GM21423 (cell line): ENCODE measurements around the gene TUBA3D.
"Not testable (repeated sequence)": the region's sequence is repeated elsewhere in the genome, so short reads cannot be mapped to it uniquely, and the experiment has no call there.

ENCODE experiments used
- ATAC-seq: cut with Tn5 transposase; IDR thresholded peaks from one replicate; pipeline ENCODE4 v1.9.1; 2021; ENCODE audit warnings: mild to moderate bottlenecking, moderate library complexity; ENCODE audit not compliant: unreplicated experiment

The TUBA3D gene

DNA sequence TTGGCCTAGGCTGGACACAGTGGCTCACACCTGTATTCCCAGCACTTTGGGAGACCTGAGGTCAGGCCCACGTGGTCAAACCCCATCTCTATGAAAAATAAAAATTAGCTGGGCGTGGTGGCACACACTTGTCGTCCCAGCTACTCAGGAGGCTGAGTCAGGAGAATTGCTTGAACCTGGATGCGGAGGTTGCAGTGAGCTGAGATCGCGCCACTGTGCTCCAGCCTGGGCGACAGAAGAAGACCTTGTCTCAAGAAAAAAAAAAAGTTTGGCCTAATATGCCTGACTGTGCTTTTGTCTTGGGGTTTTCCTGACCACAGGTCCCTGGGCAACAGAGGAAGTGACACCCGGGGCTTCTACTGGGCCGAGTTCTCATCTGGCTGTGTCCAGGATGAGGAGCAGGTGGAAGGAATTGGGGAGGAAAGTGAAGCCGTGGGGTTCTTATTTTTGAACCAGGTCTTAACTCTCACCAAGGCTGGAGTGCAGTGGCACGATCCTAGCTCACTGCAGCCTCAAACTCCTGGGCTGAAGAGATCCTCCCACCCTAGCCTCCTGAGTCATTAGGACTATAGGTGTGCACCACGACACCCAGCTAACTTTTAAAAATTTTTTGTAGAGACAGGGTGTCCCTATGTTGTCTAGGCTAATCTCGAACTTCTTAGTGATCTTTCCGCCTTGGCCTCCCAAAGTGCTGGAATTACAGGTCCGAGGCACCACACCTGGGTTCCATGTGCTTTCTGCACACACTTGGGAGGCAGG lies 38.7 kb downstream of the TUBA3D start:
- ATAC-seq, result peak; percentile 83

DNA sequence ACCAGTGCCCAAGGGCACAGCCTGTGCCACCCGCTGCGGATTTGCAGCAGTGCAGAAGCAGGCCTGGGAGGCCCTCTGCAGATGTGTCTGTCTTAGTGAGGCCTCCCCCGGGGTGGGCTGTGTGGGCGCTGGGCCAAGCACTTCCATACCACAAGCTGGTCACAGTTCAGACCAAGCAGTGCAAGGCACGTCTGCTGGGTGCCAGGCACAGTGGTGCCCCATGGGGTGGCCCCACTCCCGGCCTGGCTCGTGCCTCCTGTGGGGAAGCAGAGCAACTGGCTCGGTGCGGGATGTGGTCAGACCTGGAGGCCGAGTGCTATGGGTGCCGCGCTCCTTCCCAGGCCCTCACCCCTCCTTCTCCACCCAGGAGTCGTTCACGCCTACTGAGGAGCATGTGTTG lies 39.3 kb downstream of the TUBA3D start:
- not testable (repeated sequence) for ATAC-seq

DNA sequence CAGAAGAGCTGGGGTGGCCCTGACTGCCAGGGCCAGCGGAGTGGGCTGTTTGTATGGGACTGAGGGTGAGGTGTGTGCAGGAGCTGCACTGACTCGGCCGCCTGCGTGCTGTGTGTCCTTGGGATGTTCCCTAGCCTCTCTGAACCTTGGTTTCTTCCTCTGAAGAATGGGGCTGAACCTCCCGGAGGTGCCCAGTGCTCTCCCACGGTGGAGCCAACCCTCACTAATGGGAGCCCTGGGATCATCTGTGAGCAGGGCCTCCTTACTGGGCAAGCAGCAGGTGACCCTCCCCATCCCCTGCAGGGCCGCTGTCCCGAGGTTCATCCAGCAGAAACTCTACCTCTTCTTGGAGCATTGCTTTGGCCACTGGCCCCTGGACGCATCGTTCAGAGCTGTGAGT lies 40.1 kb downstream of the TUBA3D start:
- no peak for ATAC-seq

DNA sequence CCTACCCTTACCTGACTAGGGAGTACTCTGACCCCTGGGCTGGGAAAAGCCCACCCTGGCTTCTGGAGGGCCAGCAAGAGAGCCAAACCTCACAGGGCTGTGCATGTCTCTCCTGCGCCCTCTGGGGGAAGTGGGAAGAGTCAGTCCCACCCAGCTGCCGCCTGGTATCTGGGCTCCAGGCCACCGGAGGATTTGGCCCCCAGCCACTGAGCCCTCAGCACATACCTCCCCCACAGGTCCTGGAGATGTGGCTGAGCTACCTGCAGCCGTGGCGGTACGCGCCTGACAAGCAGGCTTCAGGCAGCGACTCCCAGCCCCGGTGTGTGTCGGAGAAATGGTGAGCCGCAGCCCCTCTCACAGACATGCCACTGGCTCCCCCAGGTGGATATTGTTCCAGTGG lies 40.7 kb downstream of the TUBA3D start:
- not testable (repeated sequence) for ATAC-seq

DNA sequence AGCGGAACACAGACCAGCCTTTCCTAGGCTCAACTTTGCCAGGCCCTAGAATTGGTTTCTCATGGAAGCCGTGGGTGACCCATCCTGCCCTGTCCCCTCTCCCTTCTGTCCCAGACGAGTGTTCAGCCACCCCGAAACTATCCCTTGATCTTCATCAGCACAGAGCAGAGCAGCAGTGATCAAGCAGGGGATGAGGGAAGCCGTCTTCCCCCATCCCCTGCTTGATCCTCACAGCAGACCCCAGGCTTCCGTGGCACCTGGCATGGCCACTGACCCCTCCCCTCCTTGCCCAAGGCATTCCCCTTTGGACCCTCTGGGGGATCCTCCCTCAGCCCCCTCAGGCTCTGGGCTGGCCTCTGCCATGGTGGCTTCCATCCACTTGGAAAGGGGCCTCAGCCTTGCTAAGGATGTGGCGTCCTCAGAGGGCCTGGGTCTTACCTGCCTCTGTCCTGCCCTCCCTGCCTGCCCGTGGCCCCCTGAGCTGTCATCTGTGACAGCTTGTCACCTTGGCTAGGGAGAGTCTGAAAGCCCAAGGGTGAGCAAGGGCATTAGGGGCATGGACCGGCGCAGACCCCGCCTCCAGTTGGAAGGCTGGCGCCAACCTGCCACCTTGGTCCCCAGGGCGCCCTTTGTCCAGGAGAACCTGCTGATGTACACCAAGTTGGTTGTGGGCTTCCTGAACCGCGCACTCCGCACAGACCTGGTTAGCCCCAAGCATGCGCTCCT lies 41.4 kb downstream of the TUBA3D start:
- ATAC-seq, result no peak

DNA sequence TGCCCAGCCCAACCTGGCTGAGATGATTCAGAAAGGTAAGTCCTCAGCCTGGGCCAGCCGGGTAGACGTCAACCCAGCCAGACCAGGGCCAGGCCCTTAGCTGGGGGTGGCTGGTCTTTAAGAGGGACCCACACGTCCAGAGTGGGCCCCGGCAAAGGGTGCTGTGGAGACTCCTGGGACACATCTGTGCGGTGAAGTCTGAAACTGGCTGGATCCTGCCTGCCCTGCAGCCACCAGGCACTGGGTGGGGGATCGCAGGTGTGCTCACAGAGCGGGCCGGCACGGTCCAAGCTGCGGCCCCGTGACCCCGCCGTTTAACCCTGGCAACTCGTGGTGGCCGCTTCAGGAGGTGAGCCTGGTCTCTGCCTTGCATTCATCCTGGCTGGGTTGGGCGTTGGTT lies 41.9 kb downstream of the TUBA3D start:
- ATAC-seq, result not testable (repeated sequence)

DNA sequence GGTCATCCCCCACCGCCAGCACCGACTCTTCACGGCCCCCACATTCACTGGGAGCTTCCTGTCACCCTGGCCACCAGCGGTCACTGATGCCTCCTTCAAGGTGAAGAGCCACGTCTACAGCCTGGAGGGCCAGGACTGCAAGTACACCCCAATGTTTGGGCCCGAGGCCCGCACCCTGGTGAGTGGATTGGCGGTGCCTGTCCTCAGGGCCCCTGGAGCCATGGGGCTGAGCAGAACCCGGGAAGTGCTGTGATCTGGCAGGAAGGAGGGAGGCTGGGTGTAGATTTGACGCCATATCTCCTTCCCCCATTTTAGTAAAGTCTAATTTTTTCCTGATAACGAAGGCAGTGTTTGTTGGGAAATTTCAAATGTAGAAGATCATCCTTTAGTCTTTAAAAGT lies 42.6 kb downstream of the TUBA3D start:
- ATAC-seq, result not testable (repeated sequence)

DNA sequence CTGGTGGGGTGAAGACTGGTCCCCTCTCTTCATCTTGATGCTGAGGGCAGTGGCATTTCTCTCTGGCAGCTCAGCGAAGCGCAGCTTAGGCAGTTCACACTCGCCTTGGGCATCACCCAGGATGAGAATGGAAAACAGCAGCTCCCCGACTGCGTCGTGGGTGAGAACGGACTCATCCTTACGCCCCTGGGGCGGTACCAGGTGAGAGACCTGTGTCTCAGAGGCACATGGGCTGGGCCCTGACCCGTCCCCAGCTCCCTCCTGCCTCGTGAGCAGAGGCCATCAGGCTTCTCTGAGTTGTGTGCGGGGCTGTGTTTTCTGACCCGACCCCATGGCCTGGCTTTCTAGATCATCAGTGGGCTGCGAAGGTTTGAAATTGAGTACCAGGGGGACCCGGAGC lies 43.5 kb downstream of the TUBA3D start:
- ATAC-seq, result no peak

DNA sequence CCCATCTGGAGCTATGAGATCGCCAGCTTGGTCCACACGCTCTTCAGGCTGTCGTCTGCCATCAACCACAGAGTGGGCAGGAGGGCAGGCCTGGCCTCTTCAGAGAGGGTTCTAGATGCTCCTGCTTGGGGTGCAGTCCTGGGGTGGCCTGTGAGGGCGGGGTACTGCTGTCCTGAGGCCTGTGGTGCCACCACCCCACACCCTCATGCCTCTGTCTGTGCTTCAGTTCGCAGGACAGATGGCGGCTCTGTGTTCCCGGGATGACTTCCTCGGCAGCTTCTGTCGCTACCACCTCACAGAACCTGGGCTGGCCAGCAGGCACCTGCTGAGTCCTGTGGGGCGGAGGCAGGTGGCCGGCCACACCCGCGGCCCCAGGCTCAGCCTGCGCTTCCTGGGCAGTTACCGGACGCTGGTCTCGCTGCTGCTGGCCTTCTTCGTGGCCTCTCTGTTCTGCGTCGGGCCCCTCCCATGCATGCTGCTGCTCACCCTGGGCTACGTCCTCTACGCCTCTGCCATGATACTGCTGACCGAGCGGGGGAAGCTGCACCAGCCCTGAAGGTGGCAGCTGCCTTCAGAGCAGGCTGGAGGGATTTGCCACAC lies 44.1 kb downstream of the TUBA3D start:
- not testable (repeated sequence) for ATAC-seq

DNA sequence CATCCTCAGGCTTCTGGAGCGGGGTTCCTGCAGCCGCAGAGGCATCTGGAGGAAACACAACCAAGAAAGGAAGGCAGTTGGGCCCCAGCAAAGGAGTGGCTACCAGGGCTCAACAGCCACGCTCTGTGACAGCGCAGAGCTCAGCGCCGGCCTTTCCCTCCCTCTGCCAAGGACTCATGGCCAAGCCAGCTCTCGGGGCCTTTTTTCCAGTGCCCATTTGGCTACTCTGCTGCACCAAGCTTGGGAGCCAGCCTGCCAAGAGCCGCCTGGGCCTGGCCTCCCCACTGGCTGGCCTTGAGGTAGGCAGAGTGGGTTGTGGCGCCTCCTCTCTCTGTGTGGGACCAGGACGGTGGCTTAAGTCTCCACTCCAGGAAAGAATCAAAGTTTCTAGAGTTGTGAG lies 44.6 kb downstream of the TUBA3D start:
- ATAC-seq, result no peak

DNA sequence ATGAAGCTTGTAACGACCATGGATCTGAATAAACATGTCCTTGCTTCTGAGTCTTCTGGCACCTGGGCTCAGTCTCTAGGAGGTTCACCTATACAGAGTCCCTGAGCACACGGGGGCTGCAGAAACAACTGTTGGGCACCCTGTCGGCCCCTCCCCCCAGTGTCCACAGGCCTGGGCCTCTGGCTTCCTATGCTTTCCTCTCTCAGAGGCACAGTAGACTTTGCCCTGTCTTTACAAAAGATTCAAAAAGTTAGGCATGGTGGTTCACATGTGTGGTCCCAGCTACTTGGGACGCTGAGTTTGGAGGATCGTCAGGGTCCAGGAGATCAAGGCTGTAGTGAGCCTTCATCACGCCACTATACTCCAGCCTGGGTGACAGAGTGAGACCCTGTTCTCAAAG lies 45.6 kb downstream of the TUBA3D start:
- ATAC-seq, result not testable (repeated sequence)

DNA sequence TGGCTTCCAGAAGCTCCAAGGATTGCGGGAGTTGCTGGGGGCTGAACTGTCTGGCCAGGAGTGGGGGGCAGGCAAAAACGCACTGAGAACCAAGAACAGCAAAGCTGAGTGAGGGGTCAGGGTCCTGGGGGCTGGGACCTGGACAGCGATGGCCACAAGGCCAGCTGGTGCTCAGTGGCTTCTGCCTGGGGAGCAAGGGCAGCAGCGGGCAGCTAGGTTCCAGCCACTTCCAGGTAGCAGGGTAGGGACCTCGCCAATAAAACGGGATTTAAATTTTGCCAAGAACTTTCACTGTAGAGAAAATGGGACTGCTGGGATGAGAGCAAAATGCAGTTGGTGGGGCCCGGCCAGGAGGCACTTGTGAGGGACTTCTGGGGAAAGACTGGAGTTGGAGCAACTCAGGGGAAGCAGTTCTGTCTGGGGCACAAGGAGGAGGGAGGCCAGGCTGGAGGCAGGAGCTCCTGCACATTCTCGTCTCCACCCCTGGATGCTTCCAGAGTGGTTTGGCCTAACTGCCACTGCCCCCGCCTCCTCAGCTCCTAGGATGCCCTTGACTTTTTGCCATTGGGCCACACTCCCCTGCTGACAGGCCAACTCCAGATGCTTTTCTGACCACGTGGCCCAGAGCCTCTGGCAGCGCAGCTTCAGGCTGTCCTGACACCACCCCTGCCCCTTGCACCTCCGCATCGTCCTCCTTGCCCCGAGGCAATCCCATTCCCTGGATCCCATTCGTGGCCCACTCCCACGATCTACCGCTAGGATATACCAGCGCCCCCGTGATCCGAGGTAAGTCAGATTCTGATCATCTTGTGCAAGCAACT lies 46.3 kb downstream of the TUBA3D start:
- no peak for ATAC-seq

DNA sequence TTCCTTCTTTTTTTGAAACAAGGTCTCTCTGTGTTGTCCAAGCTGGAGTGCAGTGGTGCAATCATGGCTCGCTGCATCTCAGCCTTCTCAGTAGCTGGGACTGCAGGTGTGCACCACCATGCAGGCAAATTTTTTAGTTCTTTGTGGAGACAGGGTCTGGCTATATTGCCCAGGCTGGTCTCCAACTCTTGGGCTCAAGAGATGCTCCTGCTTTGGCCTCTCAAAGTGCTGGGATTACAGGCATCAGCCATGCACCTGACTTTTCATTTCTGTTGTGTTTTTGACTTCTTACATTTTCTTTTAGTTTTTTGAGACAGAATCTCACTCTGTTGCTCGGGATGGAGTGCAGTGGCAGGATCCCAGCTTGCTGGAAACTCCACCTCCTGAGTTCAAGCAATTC lies 49.3 kb downstream of the TUBA3D start:
- ATAC-seq, result not testable (repeated sequence)

DNA sequence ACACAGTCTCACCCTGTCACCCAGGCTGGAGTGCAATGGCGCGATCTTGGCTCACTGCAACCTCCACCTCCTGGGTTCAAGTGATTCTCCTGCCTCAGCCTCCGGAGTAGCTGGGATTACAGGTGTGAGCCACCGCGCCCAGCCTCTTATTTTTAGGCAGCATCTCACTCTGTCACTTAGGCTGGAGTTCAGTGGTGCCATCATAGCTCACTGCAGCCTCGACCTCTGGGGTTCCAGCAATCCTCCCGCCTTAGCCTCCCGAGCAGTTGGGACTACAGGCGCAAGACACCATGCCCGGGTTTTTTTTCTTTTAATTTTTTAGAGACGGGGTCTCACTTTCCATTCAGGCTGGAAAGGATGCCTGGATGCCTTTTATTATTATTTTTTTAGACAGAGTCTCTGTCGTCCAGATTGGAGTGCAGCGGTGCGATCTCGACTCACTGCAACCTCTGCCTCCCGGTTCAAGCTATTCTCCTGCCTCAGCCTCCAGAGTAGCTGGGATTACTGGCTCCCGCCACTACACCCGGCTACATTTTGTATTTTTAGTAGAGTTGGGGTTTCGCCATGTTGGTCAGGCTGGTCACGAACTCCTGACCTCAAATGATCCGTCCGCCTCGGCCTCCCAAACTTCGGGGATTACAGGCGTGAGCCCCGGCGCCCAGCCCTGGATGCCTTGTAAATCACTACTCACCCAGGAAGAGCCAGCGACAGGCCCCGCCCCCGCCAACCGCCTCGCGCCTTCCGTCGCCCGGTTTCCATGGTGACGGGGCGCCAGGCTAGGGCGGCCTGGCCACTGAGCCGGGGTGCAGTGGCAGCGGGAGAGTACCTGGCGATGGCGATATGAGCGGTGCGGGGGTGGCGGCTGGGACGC lies 51.4 kb downstream of the TUBA3D start, which contains the start of gene CCDC74A:
Gene CCDC74A (plus strand): TSS at position 758 of the 871 bp plus-strand sequence. CDS start 83 bp downstream, at position 841.
- peak; percentile 94 for ATAC-seq

DNA sequence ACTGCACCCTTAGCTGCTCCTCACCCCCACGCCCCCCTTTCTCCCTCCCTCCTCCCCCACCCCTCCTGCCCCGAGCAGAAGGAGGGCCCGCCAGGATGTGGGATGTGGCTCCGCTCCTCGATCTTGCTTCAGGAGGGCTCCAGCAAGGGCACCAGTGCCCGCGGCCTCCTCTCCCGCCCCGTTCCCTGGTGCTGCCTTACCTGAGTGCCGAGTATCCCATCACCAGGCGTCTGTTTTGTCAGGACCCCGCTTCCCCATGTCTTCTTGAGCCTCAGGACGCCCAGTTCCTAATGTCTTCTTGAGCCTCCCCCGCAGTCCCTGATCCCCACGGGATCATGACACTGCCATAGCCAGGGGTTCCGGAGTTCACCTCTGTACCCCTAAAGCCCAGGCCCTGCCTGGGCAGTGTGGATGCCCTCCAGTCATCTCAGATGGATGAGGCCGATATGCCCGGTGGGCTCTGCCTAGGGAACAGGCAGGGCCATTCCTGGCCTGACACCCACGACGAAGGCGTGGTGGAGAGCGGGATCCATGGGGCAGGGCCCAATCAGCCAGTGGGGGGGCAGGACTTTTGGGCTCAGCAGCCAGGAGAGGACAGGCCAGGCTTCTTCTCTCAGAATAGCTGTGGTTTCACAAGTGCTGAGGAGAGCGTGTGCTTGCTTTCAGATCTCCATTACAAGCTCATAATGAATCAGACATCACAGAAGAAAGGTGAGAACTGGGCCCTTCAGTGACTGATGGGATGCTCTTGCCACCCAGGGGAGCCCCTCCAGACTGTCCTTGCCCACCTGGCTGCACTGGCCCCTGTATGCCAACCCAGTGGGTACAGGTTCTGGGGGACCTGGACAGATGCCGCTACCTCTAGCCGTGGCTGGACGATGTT lies 53.3 kb downstream of the TUBA3D start:
- ATAC-seq, result peak; percentile 57

DNA sequence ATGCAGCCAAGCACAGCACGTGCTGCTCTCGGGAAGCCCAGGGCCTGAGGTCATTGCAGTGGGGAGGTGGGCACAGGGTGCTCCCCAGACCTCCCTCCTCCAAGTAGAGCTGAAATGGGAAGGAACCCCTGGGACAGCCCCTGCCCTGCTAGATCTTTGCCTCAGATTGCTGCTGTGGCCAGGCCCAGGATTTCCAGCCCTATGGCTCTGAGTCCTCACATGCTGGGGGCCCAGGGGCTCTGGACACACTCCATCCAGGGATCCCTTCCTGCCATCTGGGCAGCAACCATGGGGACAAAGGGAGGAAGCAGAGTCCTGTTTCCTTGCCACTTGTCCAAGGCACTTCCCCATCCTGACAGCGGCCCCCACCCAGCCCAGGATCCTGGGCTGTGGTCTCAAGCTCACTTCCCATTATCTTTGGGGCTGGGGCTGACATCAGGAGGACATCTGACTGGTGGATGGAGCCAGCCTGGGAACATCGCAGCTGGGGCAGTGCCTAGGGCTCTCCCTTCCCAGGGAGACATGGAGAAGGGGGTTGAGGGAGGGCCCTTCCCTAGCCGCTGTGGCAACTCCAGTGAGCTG lies 54.0 kb downstream of the TUBA3D start:
- ATAC-seq, result not testable (repeated sequence)

DNA sequence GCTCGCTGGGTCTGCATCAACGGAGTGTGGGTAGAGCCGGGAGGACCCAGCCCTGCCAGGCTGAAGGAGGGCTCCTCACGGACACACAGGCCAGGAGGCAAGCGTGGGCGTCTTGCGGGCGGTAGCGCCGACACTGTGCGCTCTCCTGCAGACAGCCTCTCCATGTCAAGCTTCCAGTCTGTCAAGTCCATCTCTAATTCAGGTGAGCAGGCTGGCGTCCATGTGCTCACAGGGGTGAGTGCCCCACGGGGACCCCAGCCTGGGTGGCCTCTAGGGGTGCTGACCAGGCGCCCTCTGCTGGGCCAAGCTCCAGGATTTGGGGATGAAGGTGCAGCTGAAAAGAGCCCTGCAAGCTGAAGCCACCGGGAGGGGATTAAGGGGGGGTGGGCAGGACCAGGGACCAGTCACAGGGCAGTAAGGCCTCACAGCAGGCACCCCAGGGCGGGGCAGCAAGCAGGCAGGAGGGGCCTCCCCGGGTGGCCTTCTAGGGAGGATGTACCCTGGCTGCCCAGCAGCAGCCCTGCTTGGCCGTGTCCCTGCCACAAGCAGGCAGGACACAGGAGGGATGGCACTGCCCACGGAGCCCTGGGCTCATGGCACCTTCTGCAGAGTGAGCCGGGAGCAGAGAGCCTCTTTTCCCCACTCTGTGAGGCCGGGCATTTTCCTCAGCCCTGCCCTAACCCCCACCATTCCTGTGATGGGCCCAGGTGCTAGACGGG lies 54.9 kb downstream of the TUBA3D start:
- ATAC-seq, result not testable (repeated sequence)
